CD4-positive, alpha-beta T cell treated with Interferon alpha-2 for 1 hour (primary cell): ENCODE results near the gene ZCCHC14.
A peak's percentile ranks its signal among the peaks of the same experiment; 100 is the strongest.
"Not testable (repeated sequence)": the region's sequence is repeated elsewhere in the genome, so short reads cannot be mapped to it uniquely, and the experiment has no call there.

Source experiments
- DNase-seq, 2 donors: peaks; one replicate each; pipeline ENCODE4 v3.0.0-alpha.2; 2020 to 2022

The ZCCHC14 gene

DNA sequence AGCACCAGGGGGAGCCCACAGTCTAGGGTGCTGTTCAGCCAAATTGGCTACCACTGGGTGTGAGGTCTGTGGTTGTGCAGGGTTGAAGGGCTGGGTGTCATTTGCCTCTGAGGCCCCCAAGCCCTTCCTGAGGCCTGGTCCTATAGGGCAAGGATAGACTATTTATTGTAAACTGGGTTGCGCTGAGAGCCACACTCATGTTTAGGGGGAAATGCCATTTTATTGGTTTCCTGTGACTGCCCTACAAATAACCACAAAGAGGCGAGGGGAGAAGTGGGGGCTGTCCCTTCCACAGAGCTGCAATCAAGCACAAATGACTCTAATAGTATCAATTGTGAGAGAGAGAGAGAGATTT, 3.6 kb upstream of the ZCCHC14 start:
- peak; percentile 43 to 59 for DNase-seq

DNA sequence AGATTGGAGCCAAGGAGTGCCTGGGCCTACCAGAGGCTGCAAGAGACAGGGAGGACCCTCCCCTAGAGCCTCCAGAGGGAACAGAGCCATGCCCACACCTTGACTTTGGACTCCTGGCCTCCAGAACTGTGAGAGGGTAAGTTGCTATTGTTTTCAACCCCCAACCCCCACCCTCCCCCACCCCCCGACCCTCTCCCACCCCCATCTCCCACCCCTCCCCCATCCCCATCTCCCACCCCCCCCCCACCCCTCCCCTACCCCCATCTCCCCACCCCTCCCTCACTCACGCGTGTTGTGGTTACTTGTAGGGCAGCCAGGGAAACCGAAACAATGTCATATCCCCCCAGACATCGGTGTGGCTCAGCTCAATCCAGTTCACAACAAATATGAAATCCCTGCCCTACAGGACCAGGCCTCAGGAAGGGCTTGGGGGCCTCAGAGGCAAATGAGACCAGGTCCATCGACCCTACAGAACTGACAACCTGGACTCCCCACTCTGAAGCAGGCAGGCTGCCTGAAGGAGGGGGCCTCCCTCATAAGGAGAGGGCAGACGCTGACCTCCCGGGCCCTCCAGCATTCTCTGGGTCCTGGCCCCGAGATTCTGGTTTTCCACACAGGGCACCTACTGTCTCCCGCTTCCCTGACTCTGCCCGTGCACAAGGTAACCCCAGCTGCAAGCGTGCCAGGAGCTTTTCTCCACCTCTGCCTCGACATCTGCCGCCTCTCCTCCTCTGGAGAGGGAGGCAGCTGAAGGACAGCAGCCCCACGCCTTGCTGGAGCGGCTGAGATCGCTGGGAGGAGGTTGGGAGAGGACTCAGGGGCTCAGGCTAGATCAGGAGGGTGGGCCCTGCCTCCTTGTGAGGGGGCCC, 3.0 kb upstream of the ZCCHC14 start:
- no peak for DNase-seq

DNA sequence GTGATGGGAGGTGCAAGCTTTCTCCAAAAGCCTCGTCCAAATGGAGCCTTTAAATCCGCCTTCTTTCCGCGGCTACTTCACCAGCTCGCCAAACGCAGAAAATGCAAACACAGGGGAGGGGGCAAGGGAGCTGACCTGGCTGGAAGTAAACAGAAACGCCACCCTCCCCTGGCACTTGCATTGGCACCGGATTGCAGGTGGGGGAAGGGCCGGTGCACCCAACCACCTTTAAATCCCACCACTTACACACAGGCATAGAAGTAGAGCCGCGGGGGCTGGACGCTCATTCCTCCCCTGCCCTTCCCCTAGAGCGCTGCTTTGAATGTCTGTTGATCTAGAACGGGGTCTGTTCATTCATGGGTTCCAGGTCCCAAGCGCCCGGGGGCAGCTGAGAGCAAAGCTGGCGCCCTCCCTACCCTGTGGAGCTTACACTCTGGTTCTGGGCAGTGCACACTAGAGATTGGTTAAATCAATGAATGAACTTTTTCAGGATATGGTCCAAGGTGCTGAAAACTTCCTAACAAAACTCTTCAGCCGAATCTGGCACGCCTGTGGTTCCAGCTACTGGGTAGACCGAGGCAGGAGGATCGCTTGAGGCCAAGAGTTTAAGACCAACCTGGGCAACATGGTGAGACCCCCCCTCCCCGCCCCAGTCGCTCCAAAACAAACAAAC, 920 bp upstream of the ZCCHC14 start:
- no peak for DNase-seq

DNA sequence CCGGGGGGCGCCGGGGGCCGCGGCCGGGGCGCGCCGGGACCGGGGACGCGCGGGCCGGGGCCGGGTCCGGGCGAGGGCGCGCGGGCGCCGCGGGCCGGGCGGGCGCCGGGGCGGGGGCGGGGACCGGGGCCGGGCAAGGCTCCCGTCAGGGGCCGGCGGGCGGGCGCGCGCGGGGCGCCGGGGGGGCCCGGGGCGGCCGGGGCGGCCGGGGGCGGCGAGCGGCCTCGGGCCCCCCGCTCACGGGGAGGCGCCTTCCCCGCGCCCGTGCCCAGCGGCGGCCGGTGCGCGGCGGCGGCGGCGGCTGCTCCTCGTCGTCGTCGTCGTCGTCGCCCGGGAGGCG, 563 bp downstream of the ZCCHC14 start:
- DNase-seq, result no peak

DNA sequence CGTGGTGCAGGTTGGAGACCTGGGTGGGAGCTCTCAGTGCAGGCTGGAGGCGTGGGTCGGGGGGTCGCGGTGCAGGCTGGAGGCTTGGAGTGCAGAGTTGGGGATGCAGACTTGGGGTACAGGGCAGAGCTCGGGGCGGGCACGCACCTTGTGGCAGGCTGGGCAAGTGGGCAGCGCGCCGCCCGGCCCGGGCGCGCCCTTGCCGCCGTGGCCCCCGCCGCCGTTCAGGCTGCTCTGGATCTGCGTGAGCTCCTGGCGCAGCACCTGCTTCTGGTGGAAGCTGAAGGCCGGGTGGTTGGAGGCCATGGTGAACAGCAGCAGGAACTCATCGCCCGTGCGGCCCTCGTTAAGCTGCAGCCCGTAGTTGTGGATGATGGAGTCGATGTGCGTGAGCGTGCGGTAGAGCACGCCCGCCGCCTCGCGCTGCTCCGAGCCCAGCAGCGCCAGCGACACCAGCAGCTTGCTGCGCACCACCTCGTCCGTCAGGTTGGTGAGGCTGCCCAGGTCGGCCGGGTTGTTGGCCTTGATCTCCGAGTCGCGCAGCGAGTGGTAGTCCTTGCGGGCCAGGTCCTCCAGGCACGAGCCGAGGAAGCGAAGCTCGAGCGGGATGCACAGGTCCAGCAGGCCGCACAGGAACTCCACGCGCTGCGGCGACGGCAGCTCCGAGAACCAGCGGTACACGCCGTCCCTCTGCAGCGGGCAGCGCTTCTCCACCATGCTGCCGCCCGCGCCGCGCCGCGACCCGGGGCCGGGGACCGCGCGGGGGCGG, 1.1 kb downstream of the ZCCHC14 start:
- no peak for DNase-seq

DNA sequence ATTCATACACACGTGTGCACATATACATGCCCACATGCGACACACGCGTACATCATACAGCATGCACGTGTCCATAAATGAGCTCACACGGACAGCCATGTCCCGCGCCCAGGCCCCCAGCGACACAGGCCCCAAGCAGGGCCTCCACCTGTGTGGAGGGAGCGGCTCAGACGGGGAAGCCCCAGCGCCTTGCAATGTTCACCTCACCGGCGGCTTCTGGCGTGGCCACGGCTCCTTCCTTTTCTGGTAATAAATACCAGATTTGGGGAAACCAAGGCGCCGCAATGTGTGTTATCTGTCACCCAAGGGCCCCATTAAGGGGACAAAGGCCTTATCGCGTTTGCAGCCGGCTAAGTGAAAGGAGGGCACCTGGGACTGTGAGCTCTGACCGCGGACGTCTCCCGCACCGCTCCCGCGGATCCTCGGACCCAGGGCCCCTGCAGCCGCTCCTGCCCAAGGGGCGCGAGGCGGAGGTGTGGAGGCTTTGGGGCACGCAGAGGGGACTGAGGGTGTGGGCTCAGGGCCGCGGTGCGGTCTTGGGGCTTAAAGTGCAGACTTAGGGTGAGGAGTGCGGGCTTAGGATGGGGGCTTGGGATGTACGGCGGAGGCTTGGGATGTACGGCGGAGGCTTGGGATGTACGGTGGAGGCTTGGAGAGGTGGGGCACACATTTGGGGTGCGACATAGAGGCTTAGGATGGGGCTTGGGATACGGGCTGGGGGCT, 1.9 kb downstream of the ZCCHC14 start:
- DNase-seq, result peak; percentile 70 to 81

DNA sequence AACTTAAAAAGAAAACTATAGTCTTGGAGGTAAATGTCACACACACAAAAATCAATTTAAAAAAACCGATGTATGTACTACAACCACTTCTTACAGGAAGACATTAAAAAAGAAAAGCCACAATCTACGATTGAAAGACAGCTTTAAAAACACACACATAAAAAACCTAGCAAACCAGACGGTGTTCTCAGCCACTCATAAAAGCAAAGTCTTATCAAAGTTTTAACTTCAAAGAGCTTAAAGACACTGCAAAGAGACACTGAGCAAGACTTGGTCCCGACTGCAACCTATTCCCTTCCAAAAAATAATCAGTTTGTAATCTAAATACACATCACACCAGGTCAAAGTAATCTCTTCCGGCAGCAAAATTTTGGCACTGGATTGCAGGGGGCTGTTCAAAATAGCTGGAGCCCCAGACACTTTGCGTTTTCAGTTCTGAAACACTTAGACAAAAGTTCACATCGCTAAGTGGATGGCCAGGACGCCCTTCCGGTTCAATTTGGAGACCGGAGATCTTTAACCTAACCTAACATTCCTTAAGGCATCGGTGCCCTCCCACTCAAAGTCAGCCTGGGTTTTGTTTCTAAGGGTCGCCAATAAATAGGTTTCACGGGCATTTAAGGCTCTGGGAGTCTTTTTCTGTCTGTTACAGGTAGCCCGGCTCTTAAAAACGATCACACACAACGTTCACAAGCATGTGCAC, 2.6 kb downstream of the ZCCHC14 start:
- peak in 1 of 2 donors; percentile 45 for DNase-seq

DNA sequence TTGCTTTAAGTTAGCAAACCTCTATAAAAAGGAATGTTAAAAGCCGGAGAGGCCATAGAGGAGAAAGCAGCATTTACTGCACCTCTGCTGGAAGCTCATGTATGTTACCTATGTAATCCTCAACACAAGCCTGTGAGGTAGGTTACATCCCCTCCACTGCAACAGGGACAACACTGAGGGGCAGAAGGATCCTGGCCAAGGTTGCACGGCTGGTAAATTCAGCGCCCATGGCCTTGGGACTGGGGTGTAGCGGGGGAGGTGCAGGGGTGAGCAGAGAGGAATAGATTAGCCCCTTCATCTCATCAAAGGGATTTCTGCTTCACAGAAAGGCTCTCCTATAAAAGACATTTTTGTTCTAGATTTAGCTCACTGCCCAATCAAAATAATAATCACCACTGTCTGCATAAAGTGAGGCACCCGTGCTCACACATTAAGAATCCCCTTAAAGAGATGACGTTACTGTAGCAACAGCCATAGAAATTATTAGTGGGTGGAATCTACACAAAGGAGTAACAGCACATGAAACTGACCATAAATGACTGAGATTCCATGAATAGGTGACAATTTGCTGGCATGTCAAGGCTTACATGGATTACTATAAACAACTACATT, 3.3 kb downstream of the ZCCHC14 start:
- no peak for DNase-seq

DNA sequence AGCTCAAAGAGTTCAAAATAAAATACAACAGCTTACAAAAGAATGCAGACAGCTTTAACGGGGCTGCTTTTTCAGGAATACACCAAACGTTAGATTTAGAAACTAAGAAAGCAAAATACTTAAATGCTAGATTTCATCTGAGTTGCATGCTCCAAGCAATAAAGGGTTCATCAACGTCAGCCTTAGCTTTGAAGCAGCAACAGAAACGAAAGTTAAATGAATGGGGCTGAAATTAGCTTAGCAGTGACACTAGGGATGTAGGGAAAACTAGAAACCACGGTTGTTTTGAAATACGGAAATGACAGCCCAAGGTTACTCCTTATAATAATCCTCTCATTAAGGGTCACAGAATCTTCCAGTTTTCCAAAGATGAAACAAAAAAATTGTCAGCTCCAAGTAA, 3.9 kb downstream of the ZCCHC14 start:
- not testable (repeated sequence) for DNase-seq

DNA sequence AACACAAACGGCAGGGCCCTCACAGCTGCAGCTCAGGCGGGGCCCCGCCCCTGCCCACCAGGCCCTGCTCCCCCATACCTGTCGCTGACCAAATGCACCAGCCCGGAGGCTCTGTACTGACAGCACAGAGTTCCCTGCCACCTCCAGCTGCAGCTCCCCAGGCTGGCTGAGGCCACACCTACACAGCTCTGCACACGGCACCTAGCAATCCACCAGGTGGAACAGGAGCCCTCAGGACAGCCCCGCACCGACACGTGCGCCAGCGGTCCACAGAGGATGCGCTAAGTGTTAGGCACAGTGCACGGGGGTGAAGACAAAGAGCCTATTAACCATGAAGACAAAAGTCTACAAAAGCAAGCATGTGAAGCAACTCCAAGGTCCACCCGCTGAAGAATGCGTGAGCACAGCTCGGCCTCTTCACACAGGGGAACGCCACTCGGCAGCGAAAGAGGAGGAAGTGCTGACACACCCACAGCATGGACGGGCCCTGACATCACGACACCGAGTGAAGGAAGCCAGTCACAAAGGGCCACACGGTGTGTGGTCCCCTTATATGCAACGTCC, 5.4 kb downstream of the ZCCHC14 start:
- no peak for DNase-seq

DNA sequence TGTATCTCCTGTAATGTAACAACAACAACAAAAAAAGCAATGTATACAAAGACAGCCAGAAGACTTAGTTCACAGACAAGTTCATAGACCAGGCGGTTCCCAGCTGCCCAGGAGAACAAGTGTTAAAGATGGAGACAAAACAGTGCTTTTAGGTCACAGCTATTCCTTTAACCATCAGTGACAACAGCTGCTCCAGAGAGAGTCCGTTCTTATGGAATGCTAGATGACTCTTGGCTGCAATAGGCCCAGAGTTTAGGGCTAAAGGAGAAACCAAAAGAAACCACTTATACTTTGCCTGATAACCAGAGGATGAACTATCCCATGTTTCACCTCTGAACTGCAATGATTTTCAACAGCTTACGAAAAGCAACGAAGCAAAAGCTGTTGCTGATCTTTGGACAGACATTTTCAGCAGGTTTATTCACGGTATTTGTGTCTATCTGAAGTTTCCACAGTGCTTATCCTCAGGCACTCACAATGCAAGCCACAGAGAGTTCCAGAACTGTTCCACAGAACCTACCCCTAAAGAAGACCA, 6.0 kb downstream of the ZCCHC14 start:
- no peak for DNase-seq

DNA sequence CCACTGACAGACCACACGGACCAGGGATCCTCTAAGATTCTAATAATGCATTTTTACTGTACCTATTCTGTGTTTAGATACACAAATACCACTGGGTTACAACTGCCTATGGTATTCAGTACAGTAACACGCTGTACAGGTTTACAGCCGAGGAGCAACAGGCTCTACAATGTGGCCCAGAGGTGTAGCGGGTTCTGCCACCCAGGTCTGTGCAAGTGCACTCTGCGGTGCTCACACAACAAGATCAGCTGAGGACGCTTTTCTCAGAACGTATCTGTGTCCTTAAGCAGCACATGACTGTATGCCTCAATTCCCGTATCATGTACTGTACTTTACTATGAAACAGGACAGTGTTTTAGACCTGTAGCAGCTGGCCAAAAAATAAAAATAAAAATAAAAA, 6.5 kb downstream of the ZCCHC14 start:
- DNase-seq, result no peak

DNA sequence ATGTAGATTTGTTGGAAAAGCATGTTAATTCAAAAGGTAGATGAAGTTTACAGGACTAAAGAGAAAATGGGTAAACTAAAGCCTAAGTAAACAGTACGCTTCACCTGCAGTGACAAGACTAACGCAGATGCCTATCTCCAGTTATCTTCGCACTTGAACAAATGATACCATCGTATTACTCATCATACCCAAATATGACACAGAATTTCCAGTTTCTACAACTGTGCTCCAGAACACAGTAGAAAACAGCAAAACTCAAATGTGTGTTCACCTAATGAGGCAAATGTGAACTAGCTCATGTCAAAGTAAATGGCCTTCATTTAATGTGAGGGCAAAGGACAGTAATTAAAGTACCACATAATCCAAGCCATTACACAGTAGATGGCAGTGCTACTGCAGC, 7.0 kb downstream of the ZCCHC14 start:
- not testable (repeated sequence) for DNase-seq

DNA sequence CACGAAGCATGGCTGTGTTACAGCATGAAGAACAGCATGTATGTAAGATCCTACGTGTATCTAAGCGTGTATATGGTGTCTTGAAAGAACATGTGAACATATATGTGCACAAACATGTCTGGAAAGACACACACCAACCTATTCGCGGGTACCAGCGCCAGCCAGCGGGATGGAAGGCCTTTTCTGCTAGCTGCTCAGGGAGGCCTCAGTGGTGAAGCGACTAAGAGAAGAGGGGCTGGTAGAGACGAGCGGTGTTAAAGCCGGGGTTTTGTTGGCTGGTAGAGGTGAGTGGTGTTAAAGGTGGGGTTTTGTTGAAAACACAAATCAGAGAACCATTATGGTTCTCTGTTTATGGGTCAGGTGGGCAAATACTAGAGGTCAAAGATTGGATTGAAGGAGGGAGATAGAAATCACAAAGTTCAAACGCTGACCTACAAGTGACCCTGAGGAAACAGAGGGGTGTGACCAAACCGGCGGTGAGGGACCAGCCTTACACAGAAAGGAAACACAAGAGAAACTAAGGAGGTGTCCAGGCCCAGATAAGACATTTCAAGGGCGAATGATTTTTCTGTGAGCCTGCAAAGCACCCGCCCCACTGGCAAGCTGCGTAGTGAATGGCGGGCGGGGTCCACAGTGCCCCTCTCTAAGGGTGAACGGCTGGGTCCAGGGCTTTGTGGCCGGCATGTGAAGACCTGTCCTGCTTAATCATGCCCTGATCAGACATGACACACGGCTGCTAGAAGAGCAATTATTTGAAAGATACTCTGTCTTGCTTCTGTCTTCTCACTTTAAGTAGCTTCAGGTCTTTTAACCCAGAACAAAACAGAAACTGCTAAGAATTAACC, 8.1 kb downstream of the ZCCHC14 start:
- DNase-seq, result no peak

DNA sequence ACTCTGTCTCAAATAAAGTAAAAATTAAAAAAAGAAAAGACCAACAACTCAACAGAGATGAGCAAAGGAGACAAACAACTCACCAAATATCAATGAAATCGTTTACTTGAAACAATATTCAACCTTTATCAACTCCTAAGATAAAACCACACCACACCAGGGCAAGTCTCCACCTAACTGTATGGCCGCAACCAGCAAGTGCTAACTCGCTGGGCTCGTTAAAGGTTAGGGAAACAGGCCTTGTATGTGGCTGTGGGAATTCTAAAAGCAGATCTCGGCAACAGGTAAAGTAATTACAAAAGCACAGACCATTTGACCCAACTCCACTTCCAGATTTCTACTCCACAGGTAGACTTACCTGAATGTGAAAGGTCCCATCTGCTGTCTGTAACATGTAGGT, 9.3 kb downstream of the ZCCHC14 start:
- DNase-seq, result no peak

DNA sequence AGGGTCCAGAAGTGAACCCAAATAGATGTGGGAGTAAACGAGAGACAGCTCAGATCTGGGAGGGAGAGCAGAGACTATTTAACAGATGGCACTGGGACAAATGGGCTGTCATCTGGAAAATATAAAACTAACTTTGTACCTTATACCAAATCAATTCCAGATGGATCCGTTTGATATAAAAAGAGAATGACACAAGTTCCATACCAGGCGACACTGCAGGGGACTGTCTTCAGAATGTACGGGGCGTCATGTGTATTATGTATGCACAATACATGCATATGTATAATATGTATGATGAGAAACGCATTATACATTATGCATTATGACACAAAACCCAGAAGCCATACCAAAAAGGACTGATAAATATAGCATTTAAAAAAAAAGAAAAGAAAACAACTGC, 10.2 kb downstream of the ZCCHC14 start:
- DNase-seq, result not testable (repeated sequence)

DNA sequence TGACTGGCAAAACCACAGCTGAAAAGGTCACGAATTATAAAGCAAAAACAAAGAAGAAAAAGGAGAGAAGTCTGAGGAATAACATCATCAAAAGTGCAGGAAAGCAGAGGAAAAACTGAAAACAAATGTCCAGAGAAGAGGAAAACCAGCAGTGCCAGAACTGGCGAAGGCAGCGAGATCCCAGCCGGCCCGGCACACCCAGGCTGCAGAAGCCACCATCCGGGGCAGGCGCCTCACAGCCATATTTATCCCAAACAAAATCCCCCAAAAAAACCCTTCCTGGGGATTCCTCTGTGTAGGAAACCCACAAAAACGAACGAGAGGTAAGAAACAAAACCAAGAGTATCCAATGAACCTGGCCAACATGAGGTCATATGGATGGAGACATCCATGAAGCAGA, 10.6 kb downstream of the ZCCHC14 start:
- no peak for DNase-seq

DNA sequence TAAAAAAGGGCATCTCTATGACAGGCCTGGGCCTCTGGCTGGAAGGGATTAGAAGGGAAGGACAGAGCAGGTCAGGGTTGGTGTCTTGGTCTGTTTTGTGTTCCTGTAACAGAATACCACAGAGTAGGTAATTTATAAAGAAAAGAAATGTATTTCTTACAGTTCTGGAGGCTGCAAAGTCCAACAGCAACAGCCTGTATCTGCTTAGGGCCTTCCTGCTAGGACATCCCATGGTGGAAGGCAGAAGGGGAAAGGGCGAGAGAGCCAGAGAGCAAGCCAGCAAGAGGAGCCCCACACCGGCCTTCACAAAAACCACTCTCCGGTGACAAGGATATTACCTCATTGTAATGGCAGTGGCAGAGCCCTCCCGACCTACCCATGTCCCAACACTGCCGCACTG, 11.1 kb downstream of the ZCCHC14 start:
- not testable (repeated sequence) for DNase-seq

DNA sequence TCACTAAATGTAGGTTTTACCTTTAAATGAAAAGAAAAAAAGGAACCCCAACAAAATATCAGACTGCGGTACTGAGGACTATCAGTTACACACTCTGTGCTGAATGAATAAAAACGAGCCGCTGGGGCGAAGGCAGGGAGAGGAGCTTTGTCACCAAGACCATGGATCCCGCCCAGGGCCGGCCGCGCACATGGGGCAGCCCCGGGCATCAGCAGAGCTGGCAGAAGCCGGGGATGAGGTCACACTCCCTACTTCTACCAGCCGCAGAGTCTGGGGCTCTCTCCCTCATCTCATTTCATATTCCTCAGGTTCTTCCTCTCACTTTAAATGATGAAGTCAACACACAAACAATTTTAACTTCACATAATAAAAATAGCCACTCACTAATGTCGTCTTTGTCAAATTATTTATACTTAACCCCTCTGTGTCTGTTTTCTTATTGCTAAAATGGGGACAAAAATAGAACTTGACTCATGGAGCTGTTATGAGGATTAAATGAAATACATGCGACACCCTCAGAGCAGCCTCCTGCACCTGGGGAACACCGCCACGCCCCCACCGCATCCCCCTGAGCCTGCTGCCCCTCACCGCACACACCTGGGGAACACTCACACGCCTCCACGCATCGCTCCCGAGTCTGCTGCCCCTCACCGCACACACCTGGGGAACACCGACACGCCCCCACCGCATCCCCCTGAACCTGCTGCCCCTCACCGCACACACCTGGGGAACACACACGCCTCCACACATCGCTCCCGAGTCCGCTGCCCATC, 15.4 kb downstream of the ZCCHC14 start:
- not testable (repeated sequence) for DNase-seq

DNA sequence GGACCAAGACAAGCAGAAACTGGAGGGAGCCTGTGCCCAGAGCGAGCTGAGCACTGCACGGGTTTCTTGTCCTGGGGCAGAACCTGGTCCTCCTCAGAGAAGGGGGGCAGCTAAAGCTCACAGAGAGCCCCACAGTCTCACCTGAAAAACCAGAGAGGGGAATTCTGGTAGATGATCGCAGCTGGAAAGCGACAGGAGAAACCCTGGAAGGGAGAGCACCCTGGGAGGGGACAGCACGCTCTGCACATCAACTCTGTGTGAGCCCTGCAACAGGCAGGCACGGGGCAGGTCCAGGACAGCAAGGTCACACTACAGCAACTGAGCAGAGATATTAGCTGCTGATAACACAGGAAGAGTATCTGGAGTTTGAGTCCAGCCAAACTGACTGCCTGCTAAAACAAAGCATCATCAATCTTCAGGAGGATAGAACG, 18.2 kb downstream of the ZCCHC14 start:
- no peak for DNase-seq
